Measurements from ENCODE around the gene SMOC2.
"Not testable (repeated sequence)": the region's sequence is repeated elsewhere in the genome, so short reads cannot be mapped to it uniquely, and the experiment has no call there.

Gene SMOC2

GRCh38 chr6:168650671-168651111 is 209.7 kb downstream of the SMOC2 start:
- DNase-seq (ENCODE audit: low read depth in 2 of 2): no peak

DNA sequence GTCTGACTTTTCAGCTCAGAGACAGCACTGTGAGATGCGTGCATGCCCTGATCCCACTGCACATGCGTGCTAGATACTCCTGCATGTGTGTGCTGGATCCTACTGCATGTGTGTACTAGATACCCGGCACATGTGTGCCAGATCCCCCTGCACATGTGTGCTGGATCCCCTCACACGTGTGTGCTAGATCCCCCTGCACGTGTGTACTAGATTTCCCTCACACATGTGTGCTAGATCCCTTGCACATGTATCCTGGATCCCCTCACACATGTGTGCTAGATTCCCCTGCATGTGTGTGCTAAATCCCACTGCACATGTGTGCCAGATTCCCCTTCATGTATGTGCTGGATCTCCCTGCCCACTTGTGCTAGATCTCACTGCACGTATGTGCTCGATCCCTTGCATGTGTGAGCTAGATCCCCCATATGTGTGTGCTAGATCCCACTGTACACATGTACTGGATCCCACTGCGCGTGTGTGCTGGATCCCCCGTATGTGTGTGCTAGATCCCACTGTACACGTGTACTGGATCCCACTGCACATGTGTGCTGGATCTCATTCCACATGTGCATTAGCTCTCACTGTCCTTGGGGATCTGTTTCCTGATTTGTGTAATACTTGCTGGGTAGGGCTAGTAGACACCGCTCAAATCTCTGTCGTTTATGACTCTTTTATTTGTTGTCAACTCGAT is 214.6 kb downstream of the SMOC2 start:
- DNase-seq (ENCODE audit: low read depth in 2 of 2): no peak

- DNase-seq (ENCODE audit: low read depth in 2 of 2): no peak
Measured at GRCh38 chr6:168658059-168658458, 217.1 kb downstream of the SMOC2 start.

- no peak for DNase-seq (ENCODE audit: low read depth in 2 of 2)
Measured at GRCh38 chr6:168660400-168660945, 219.5 kb downstream of the SMOC2 start.

- no peak for DNase-seq (ENCODE audit: low read depth in 2 of 2)
Measured at GRCh38 chr6:168662301-168662936, 221.4 kb downstream of the SMOC2 start.

DNA sequence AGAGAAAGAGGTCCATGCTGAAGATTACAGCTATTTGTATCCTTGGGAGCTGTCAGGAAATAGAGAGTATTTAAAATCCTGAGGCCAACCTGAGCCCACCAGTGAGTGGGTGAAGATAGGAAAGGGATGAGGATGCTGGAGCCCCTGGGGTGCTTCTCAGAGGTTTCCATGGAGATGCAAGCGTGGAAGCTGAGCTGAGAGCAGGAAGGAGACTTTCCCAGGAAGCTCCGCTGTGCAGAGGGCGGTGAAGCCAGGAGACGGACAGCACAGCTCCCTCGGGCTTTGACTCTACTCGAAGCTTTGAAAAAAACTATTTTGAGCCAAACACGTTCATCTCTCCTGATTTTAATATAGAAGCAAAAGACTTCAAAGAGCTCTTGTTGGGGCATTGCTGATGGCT is 222.1 kb downstream of the SMOC2 start:
- DNase-seq (ENCODE audit: low read depth in 2 of 2): no peak

DNA sequence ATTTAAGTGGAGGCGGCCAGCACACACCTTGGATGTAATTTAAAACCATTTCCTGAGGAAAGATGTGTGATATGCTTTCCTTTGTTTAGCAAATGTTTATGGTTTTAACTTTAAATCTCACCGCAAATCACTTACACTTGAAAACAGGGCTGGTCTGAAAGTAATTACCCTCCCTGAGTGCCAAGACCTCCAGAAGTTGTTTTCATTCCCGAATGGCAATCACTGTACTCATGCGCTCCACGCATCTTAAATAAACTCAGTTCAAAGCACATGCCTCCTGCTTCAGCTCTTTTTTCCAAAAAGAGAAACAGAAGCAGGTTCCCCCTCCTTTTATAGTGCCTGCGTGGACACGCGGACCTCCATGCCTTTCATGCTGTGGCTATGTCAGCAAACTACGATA is 224.0 kb downstream of the SMOC2 start:
- DNase-seq (ENCODE audit: low read depth in 2 of 2): no peak

- DNase-seq (ENCODE audit: low read depth in 2 of 2): no peak
Measured at GRCh38 chr6:168666170-168666569, 225.2 kb downstream of the SMOC2 start.

- no peak for DNase-seq (ENCODE audit: low read depth in 2 of 2)
Measured at GRCh38 chr6:168666699-168667427, 225.9 kb downstream of the SMOC2 start.

DNA sequence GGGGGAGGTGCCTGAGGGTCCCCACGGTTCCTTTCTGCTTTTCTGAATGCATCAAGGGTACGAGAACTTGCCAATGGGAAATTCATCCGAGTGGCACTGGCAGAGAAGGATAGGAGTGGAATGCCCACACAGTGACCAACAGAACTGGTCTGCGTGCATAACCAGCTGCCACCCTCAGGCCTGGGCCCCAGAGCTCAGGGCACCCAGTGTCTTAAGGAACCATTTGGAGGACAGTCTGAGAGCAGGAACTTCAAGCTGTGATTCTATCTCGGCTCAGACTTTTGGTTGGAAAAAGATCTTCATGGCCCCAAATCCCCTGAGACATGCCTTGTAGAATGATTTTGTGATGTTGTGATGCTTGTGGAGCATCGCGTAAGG is 226.4 kb downstream of the SMOC2 start:
- DNase-seq (ENCODE audit: low read depth in 2 of 2): no peak

DNA sequence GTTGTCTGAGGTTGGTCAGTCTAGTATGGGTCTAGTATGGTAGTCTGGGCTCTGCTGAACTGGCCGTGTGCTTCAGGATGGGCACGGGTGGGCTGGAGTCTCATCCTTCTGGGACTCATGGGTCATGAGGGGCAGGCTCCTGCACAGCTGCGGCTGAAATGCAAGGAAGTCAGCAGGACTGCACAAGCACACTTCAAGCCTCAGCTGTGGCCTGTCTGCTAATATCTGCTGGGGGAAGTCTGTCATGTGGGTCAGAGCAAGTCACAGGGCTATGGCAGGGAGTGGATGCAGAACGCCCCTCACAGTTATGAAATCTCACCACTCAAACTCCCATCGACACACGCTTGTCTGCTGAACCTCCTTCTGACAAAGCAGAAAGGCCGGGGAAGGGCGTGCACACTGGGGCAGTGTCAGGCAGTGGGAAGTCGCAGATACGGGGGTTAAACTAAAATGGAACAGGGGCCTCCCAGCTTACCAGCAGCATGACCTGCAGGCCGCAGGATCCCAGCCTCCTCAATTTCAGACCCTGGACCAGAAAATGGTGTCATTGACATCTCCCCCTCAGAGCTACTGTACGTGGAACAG is 229.5 kb downstream of the SMOC2 start:
- no peak for DNase-seq (ENCODE audit: low read depth in 2 of 2)

GRCh38 chr6:168671028-168671862 is 230.3 kb downstream of the SMOC2 start:
- no peak for DNase-seq (ENCODE audit: low read depth in 2 of 2)

GRCh38 chr6:168671863-168672546 is 231.0 kb downstream of the SMOC2 start:
- DNase-seq (ENCODE audit: low read depth in 2 of 2): no peak

DNA sequence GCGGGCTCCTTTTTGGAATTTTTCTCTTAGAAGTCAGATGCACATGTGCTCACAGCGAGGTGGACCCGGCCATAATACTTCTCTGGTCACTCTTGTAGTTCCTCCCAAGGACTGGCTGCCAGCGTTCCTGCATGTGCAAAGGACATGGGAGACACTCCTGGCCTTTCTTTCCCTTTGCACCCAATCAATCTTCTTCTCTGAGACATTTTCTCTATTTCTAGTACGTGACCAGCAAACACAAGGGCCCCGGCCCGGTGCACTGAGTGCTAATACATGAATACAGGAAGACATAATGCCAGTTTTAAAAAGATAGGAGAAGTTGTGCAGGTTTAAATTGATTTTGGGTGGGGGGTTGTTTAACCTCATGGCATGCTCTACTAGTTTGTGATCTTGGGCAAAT is 233.6 kb downstream of the SMOC2 start:
- DNase-seq (ENCODE audit: low read depth in 2 of 2): no peak

GRCh38 chr6:168675375-168675774 is 234.4 kb downstream of the SMOC2 start:
- DNase-seq (ENCODE audit: low read depth in 2 of 2): no peak

DNA sequence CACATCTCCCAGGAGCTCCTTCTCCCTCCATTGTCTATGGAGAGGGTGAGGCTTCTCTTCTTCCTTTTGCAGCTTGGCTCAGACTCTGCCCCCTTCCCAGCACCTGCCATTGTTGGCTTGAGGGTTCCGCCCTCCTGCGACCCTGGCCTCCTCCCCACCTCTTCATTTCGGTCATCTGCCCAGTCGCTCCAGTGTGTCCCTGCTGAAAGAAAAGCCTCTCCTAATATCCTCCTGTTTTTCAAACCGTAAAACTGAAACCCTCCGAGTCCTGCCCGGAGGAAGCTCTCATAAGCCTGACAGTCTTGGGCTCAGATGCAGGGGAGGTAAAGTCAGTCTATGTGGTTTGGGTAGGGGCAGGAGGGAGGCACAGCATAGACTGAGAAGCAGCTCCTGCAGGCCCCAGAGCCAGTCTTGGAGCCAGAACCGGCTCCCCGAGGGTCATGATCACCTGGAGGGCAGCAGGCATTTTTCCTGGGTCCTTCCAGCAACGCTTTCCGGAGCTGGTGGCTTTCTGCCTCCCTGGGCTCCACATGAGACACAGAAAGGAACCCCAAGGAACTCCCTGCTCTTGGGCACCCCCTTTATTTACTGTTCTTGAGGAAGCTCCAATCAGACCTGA is 235.1 kb downstream of the SMOC2 start:
- no peak for DNase-seq (ENCODE audit: low read depth in 2 of 2)

DNA sequence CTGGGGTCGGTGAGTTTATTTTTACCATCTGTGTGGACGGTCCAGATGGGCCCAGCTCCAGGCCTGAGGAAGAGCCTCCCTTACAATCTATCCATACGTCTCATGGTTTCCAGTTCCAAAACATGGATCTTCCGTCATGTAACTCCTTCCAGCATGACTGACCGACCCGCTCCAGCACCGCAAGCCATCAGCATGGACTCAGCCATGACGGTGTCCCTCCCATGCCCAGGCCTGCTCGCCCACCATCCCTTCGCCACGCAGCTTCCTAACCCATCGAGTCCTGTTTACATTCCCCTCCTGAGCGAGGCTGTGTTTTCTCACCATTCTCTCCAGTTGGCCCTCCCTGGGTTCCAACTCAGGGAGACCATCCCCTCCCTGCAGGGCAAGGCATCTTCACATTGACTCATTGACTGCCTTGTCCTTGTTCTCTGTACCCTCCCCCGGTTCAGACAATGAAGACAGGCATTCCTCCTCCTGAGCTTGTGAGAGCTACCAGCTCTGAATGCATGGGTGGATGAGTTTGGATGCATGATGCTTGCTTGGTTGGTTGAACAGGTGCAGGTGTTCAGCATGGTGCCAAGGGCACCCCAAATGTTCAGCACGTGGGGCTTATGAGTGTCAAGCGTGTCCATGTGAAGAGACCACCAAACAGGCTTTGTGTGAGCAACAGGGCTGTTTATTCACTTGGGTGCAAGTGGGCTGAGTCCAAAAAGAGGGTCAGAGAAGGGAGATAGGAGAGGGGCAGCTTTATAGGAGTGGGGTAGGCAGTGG is 235.8 kb downstream of the SMOC2 start:
- DNase-seq (ENCODE audit: low read depth in 2 of 2): no peak

GRCh38 chr6:168677323-168677781 is 236.4 kb downstream of the SMOC2 start:
- DNase-seq (ENCODE audit: low read depth in 2 of 2): not testable (repeated sequence)

DNA sequence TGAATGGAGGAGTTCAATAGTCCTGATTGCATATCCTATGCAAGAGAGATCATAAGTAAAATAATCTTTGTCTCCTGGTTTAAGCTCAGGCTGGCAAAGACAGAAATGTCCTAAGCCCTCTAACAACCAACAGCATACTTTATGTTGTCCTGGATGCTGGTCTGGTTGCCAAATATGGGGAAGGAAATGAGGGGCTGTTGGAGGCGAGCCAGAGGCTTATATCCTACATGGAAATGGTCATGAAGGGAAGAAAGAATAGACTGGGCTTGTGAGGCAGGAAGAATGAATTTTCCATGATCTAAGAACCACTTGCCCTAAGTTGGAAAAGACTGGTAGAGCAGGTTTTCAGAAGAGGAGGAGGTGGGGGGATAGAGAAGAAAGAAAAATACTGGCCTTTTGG is 237.1 kb downstream of the SMOC2 start:
- DNase-seq (ENCODE audit: low read depth in 2 of 2): no peak

Data from stimulated activated CD4-positive, alpha-beta T cell treated with anti-CD3 and anti-CD28 coated beads, Interleukin-1b, Interleukin-23, amount 100 ng/mL, for 1 hour (primary cell).